ENCODE measurements around the gene ARHGAP22. TPM values are rescaled to one million over a fixed set of nuclear protein-coding genes. Genes with fewer than 3 reads are reported as not detected.

Gene ARHGAP22
- total RNA-seq, 1 experiment from 2014 or later = 0.53 TPM

- no peak overlapping the region for H3K27ac ChIP-seq
- no peaks in the 10 kb centered on the region for H3K36me3 ChIP-seq
- no peaks in the 10 kb centered on the region for H3K4me1 ChIP-seq (replicated peaks)
- H3K4me3 ChIP-seq = no peak overlapping the region
- no peaks in the 10 kb centered on the region for H3K27me3 ChIP-seq (replicated peaks)
- no peak for DNase-seq (ENCODE audit: low read depth in 1 of 2, low spot score in 2 of 2)
- H3K9me3 ChIP-seq (replicated peaks) = no peaks in the 10 kb centered on the region
Measured at GRCh38 chr10:48554246-48554645, 50.6 kb downstream of the ARHGAP22 start.

GRCh38 chr10:48552946-48553564 lies 51.8 kb downstream of the ARHGAP22 start:
- Histone ChIP-seq H3K36me3 (no peaks in the 10 kb centered on the region), H3K27ac (no peak overlapping the region), H3K4me3 (no peak overlapping the region), H3K4me1 (replicated peaks) (no peaks in the 10 kb centered on the region), H3K27me3 (replicated peaks) (no peaks in the 10 kb centered on the region), H3K9me3 (replicated peaks) (no peaks in the 10 kb centered on the region)
- DNase-seq (ENCODE audit: low read depth in 1 of 2, low spot score in 2 of 2) = no peak

GRCh38 chr10:48551861-48552591 lies 52.8 kb downstream of the ARHGAP22 start:
- Histone ChIP-seq H3K4me3 (no peak overlapping the region), H3K27ac (no peak overlapping the region), H3K27me3 (replicated peaks) (no peaks in the 10 kb centered on the region), H3K4me1 (replicated peaks) (no peaks in the 10 kb centered on the region), H3K36me3 (no peaks in the 10 kb centered on the region), H3K9me3 (replicated peaks) (no peaks in the 10 kb centered on the region)
- peak in 1 of 2 experiments; percentile 24 for DNase-seq (ENCODE audit: low read depth in 1 of 2, low spot score in 2 of 2)

- Histone ChIP-seq H3K27me3 (replicated peaks) (no peaks in the 10 kb centered on the region), H3K36me3 (no peaks in the 10 kb centered on the region), H3K27ac (no peak overlapping the region), H3K4me1 (replicated peaks) (no peaks in the 10 kb centered on the region), H3K4me3 (no peak overlapping the region), H3K9me3 (replicated peaks) (no peaks in the 10 kb centered on the region)
- DNase-seq (ENCODE audit: low read depth in 1 of 2, low spot score in 2 of 2) = no peak
Measured at GRCh38 chr10:48550977-48551376, 53.9 kb downstream of the ARHGAP22 start.

GRCh38 chr10:48550071-48550691 lies 54.7 kb downstream of the ARHGAP22 start:
- DNase-seq (ENCODE audit: low read depth in 1 of 2, low spot score in 2 of 2) = no peak
- Histone ChIP-seq H3K36me3 (no peaks in the 10 kb centered on the region), H3K27me3 (replicated peaks) (no peaks in the 10 kb centered on the region), H3K4me3 (no peak overlapping the region), H3K4me1 (replicated peaks) (no peaks in the 10 kb centered on the region), H3K9me3 (replicated peaks) (no peaks in the 10 kb centered on the region), H3K27ac (no peak overlapping the region)

- Histone ChIP-seq H3K27me3 (replicated peaks) (no peaks in the 10 kb centered on the region), H3K9me3 (replicated peaks) (no peaks in the 10 kb centered on the region), H3K36me3 (no peaks in the 10 kb centered on the region), H3K4me1 (replicated peaks) (no peaks in the 10 kb centered on the region), H3K27ac (no peak overlapping the region), H3K4me3 (no peak overlapping the region)
- no peak for DNase-seq (ENCODE audit: low read depth in 1 of 2, low spot score in 2 of 2)
Measured at GRCh38 chr10:48549236-48549635, 55.6 kb downstream of the ARHGAP22 start.

- no peaks in the 10 kb centered on the region for H3K4me1 ChIP-seq (replicated peaks)
- no peak for DNase-seq (ENCODE audit: low read depth in 1 of 2, low spot score in 2 of 2)
- H3K27me3 ChIP-seq (replicated peaks) = no peaks in the 10 kb centered on the region
- H3K36me3 ChIP-seq = no peaks in the 10 kb centered on the region
- no peak overlapping the region for H3K4me3 ChIP-seq
- H3K9me3 ChIP-seq (replicated peaks) = no peaks in the 10 kb centered on the region
- H3K27ac ChIP-seq = no peak overlapping the region
Measured at GRCh38 chr10:48548531-48549135, 56.2 kb downstream of the ARHGAP22 start.

- Histone ChIP-seq H3K9me3 (replicated peaks) (no peaks in the 10 kb centered on the region), H3K4me1 (replicated peaks) (no peaks in the 10 kb centered on the region), H3K27ac (no peak overlapping the region), H3K27me3 (replicated peaks) (no peaks in the 10 kb centered on the region), H3K4me3 (no peak overlapping the region), H3K36me3 (no peaks in the 10 kb centered on the region)
- DNase-seq (ENCODE audit: low read depth in 1 of 2, low spot score in 2 of 2) = no peak
Measured at GRCh38 chr10:48547981-48548380, 56.9 kb downstream of the ARHGAP22 start.

- no peak overlapping the region for H3K4me3 ChIP-seq
- H3K4me1 ChIP-seq (replicated peaks) = no peaks in the 10 kb centered on the region
- H3K36me3 ChIP-seq = no peaks in the 10 kb centered on the region
- no peak for DNase-seq (ENCODE audit: low read depth in 1 of 2, low spot score in 2 of 2)
- H3K27me3 ChIP-seq (replicated peaks) = no peaks in the 10 kb centered on the region
- no peak overlapping the region for H3K27ac ChIP-seq
- no peaks in the 10 kb centered on the region for H3K9me3 ChIP-seq (replicated peaks)
Measured at GRCh38 chr10:48547061-48547895, 57.6 kb downstream of the ARHGAP22 start.

- Histone ChIP-seq H3K4me3 (no peak overlapping the region), H3K9me3 (replicated peaks) (no peaks in the 10 kb centered on the region), H3K27me3 (replicated peaks) (no peaks in the 10 kb centered on the region), H3K27ac (no peak overlapping the region), H3K36me3 (no peaks in the 10 kb centered on the region), H3K4me1 (replicated peaks) (peaks cover 6% of the 10 kb centered on the region; the same call in 1 of the 2 replicates)
- no peak for DNase-seq (ENCODE audit: low read depth in 1 of 2, low spot score in 2 of 2)
Measured at GRCh38 chr10:48545462-48546145, 59.3 kb downstream of the ARHGAP22 start.

- no peaks in the 10 kb centered on the region for H3K9me3 ChIP-seq (replicated peaks)
- H3K27ac ChIP-seq = no peak overlapping the region
- no peak overlapping the region for H3K4me3 ChIP-seq
- peaks cover 6% of the 10 kb centered on the region; the same call in 1 of the 2 replicates for H3K4me1 ChIP-seq (replicated peaks)
- no peak for DNase-seq (ENCODE audit: low read depth in 1 of 2, low spot score in 2 of 2)
- H3K27me3 ChIP-seq (replicated peaks) = no peaks in the 10 kb centered on the region
- H3K36me3 ChIP-seq = no peaks in the 10 kb centered on the region
Measured at GRCh38 chr10:48543182-48543844, 61.6 kb downstream of the ARHGAP22 start.

GRCh38 chr10:48542471-48543181 lies 62.2 kb downstream of the ARHGAP22 start:
- no peak overlapping the region for H3K27ac ChIP-seq
- no peaks in the 10 kb centered on the region for H3K9me3 ChIP-seq (replicated peaks)
- no peaks in the 10 kb centered on the region for H3K27me3 ChIP-seq (replicated peaks)
- H3K4me3 ChIP-seq = no peak overlapping the region
- no peaks in the 10 kb centered on the region for H3K36me3 ChIP-seq
- peaks cover 6% of the 10 kb centered on the region; the same call in 1 of the 2 replicates for H3K4me1 ChIP-seq (replicated peaks)
- DNase-seq (ENCODE audit: low read depth in 1 of 2, low spot score in 2 of 2) = no peak

Data from SJSA1 (cell line).